CD1c-positive myeloid dendritic cell (primary cell): ENCODE data around the gene CNTN4.
"Not testable (repeated sequence)": the region's sequence is repeated elsewhere in the genome, so short reads cannot be mapped to it uniquely, and the experiment has no call there.

Experiments
- DNase-seq: peaks from one replicate; pipeline ENCODE4 v3.0.0-alpha.2; 2016; ENCODE audit errors: extremely low spot score

The CNTN4 gene

DNA sequence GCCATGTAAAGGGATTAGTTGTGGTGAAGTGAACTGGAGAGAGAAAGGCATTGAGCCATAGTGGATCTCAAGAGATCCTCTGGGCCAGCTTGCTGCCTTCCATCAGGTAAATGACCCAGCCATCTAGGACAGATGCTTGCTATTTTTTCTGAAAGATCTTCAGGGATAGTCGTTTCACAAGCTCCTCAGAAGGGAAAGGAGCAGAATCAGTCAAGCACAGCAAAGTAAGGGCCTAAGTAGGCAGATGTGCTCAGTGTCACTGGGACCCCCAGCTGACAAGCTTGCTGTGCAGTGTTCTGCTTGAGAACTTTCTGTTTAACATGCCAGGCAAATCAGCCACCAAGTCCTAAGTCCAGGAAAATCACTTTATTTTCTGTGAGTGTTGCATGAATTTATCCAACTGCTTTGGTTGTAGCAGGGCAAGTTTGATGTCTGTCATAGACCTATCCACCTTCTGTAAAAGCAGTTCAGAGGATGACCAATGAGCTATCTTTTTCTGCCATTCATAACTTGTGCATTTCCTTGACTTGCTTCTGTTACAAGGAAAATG lies 691.7 kb downstream of the CNTN4 start:
- DNase-seq: no peak

DNA sequence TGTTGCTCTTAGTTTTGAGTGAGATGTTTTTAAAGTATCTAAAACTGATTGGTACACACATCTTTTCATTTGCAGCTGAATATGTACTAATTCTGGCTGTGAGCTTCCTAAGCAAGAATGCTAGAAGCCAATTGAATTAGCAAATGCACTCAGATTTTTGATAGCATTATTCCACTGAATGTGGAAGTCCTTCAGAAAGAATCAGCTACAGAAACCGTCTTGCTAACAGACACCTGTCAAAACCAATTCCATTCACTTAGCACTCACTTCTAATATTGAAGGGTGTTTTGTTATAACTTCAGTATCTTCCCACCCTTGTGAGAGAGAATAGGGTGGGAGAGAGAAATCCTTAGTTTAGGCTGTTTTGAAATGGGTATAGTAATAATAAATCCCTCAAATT lies 693.8 kb downstream of the CNTN4 start:
- DNase-seq: no peak

DNA sequence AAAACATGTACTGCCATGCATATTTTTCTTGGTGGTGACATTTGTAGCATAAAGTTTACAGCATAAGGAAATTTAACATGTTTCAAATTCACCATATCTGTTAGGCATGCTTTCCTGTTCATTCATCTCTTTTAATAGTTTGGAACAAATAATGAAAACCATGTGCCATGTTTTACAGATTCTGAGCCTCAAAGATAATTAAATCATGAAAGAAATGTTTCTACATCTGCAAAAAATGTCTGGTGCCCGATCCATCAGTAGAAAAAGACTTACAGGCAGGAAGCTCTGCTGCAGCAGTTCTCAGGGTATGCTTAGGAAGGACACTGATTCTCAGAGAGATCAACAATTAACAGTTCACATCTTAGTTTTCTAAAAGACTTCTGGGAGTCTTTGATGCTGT lies 695.3 kb downstream of the CNTN4 start:
- DNase-seq: no peak

DNA sequence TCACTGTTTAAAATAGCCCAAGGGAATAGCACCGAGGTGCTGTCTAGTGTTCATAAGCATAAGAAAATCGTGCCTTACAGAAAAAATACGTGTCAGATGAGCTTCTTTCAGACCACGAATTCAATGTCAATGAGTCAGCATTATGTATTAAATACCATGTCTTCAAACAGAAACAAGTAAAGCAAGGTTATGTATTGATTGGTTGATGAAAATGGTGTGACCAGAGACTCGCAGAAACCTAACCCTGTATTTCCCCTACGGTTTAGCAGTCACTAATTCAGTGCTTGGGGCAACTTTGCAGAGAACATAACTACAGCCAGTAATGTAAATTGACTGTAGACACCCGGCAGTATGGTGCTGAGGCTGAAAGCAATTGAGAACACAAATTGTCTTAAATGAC lies 703.8 kb downstream of the CNTN4 start:
- DNase-seq: no peak

DNA sequence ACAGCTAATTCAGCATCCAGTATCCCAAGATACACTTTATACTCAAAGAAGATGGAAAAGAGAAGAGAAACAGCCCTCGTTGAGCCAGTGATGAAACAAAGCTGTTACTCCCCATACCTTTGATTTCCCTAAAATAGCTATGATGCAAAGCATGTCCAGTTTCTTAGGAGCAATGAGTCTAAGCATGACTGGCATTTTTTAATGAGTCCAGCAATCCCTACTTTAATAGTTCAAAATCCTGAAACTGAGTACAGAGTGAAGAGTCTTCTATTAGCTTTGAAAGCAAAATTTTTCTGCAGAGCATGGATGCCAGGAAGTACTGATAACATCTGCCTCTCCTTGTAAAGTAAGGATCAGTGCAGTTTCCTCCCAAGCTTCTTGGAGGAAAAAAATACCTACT lies 708.8 kb downstream of the CNTN4 start:
- no peak for DNase-seq

DNA sequence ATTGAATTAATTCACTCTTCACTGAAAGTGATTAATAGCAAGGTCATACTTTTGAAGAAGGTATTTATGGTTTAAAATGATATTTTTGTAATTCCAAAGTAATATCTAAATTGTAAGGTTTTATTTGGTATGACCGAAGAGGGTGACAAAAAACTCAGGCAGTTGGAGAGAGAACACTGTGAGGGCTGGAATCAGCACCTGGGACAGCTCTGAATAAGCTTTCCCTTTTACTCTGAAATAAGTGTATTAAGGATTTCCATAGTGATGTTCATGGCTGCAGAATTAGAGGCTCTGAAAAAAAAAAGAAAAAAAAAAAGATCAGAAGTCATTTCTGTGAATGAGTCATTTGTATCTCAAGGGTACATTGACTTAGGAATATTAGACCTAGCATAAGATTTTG lies 712.1 kb downstream of the CNTN4 start:
- no peak for DNase-seq

DNA sequence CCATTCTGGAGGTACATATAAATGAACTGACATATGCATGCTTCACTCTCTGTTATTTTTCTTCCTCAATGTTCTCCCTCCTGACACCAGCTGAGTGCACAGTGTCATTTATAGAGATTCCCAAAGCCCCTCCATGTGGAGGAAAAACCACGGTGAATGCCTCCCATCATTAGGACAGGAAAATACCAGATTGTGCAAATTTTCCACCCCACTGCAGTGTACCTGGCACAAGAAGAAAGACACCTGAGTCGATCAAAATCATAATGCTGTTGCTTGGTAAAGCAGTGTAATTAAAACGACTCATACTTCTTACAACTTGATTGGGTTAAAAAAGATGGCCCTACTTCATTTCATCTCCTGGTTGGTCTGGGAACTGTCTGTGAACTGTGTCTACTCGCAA lies 720.9 kb downstream of the CNTN4 start:
- no peak for DNase-seq

DNA sequence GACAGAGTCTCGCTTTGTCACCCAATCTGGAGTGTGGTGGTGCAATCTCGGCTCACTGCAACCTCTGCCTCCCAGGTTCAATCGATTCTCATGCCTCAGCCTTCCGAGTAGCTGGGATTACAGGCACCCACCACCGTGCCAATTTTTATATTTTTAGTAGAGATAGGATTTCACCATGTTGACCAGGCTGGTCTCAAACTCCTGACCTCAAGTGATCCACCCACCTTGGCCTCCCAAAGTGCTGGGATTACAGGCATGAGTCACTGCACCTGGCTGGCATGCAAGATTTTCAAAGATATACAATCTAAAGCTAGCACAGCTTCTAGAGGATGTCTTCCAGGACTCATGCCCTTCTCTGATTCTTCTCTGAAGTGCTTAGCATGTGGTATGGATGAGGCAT lies 722.3 kb downstream of the CNTN4 start:
- DNase-seq: not testable (repeated sequence)

DNA sequence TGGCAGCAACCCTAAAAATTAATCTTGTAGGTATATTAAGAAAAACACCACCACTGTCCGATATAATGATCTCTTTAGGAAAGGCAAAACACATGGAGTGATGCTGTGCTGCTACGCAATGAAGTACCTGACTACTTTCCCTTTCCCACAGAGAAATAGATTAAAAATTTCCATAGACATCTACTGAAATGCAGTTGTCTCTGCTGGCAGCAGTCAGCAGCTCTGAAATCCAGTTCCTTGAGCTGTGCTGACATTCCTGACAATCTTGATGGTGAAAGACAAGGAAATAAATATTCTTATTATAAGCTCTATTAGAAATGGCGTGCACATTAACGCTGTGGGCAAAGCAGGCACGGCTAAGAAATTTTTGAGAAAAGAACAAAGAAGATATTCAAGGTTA lies 723.9 kb downstream of the CNTN4 start:
- DNase-seq: no peak

DNA sequence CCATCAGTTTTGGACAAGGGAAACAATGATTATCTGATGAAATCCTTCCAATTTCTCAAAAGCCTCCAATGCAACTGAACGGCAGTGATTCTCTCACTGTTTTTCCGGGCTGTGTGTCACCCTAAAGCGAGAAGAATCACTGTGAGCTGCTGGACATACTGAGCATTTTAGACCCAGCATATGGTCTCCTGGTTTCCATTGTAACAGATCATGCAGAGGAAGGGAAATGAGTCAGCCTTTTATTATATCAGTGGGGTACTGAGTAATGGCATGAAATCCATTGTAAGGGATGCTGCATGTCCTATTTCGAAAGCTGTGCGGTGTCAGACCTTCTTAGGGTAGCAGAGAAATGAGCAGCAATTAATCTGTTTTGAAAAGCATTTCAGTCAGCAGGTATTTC lies 724.4 kb downstream of the CNTN4 start:
- DNase-seq: no peak

DNA sequence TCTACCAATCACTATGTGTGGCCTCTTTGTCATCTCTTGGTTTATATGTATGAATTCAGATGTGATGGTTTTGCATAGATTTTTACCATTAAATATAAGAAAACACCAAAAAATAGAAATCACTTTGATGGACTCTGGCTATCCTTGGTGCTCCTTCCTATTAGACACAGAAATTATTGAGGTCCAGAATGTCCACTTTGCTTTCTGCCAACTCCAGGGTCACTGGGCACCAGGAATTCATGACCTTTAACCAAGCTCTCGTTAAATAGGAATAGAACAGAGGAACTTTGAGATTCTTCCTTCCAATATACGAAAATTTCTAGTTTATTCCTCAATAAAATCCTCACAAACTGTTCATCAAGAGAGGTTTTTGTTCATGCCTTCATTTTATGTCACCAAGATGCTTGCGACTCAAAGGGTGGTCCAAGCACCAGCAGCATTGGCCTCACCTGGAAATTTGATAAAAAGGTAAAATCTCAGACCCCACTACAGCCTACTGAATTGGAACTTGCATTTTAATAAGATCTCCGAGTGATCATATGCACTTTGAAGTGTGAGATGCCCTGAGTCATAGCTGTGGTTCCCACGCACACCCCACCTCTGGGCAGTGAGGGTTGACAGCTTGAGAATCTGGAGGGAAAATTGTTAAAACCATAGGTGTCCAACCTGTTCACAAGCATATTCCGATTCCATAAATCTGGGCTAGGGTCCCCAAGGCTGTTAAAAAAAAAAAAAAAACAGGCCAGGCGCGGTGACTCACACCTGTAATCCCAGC lies 725.0 kb downstream of the CNTN4 start:
- DNase-seq: no peak

DNA sequence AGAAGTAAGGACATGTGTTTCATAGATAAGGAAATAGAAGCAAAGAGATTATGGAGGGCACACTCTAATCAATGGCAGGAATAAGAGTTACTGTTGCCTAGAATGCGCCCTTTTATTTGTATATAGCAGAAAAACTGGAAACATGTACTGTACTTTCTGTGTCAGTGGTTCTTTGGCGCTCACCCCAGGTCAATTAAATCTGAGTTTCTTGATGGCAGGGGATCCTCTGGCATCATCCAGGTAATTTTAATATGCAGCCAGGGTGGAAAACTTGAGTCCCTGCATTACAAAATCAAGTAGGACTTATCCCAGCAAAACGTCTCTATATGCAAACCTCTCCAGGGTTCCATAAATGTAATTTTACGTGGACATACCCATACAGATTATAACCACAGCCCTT lies 727.4 kb downstream of the CNTN4 start:
- DNase-seq: no peak

DNA sequence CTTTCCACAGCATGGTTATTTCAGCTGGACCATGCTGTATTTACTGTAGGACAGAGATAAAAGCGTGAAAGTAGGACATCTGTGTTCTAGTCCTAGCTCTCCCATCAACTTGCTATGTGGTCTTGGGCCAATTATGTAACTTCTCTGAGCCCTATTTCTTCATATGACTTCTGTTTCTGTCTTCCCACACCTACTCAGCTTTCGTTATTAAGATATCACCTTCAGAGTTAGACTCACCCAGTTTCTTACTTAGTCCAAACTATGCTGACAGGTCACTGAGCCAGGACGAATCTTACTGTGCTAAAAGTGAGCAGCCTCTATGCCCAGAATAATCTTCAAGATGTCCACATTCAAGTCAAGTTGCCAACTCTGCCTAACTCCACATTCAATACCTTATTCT lies 727.8 kb downstream of the CNTN4 start:
- DNase-seq: no peak

DNA sequence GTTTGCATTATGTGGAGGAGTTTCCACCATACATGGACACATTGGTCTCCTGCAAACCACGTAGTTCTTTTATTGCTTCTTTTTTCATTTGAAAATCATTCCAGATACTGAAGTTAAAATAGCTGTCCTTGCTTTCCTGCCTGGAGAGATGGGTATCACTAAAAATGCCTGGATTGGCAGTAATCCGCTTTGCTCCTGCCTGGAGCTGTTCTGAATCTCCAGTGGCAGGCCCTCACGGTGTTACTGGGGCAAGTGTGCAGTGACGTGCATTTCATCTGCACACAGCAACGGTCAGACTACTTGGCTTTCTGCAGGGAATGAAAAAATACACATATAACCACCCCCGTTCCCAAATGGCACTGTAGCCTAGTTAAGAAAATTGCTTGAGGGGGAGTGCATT lies 738.6 kb downstream of the CNTN4 start:
- DNase-seq: no peak

DNA sequence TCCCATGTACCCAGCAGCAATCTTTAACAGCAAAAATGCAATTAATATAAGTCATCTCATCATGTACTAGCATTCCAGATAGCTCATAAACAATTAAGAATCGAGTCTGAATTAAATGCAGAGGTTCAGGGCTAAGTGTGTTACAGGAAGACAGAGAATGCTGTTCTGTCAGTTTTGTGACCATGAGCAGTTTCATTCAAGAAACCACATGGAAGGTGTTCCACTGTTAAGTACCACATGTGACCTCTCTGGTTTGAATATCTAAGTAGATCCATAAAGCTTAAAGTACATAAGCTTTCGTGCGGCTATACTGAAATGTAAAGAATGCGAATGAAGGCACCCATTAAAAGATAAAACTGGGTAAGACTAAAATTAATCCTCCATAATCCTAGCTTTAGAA lies 739.2 kb downstream of the CNTN4 start:
- no peak for DNase-seq

DNA sequence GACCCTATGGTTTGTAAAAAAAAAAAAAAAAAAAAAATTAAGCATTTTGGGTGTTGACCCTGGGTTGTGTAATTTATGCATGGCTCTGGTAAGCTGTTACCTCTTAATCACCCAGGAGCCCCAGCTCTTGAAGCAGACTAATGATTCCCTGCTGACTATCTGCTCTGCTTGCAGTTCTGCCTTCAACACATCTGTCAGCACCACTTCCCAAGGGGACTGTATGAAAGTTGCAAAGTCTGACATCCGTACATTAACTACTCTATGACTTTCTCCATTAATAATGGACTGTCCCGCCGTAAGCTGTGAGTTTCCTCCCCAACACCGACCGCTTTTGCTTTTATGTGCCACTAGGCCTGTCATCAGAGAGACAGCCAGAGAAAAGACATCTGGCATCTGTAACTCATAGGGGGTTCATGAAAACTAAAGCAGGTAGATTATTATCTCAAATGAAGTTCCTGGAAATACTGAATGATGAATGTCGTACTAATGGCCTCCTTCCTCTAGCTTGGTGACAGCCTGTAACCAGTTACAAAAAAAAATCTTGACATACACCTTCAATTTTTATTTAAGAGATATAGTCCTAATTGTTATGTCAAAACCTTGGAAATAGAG lies 740.0 kb downstream of the CNTN4 start:
- DNase-seq: no peak

DNA sequence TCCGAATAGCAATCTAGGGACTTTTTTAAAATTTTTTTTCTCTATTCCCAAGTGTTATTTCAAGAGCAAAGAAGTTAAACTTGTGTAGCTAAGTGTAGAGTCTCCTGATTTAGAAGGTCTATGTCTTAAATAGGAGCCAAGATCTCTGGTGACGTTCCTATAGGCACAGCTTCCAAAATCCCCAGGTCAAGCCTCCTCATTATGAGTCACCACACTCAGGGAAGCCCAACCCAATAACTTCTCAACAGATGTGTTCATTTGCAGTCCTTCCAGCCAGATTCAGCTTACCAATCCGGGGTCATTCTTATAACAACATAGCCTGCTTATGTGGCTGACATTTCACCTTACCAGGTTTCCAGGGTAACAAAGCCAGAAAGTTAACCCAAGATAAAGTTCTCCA lies 741.2 kb downstream of the CNTN4 start:
- DNase-seq: no peak

DNA sequence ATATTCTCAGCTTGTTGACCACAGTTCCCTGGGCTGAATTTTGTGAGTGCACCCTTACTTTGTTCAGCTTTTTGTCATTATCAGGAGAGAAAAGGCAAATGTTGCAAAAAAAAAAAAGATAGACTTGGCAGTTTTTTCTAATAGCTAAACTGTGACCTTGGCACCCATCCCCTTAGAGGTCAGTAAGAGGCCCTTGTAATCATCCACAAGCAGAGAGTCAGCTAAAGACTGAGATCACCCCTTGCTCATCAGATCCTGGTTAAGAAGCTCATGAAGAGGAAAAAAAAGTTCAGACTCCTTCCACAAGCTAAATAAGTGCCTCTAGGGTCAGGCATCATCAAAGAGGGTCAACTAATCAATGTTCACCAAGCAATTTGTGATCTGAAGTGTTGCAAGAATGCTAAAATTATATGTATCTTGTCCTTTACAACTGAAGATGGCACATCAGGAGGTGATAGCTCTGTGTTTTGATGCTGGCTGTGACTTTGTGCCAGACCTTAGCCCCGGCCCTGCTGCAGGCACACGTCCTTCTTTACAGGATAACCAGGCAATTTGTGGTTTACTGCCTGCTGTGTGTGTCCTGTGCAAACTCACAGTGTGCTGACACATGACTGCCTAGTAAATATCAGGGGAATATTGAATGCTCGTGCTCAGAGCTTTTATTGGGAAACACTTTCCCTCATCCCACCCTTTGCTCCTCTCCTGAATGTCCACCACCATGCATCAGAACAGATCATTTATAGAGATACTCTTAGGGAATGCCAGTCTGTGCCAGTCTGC lies 748.6 kb downstream of the CNTN4 start:
- no peak for DNase-seq

DNA sequence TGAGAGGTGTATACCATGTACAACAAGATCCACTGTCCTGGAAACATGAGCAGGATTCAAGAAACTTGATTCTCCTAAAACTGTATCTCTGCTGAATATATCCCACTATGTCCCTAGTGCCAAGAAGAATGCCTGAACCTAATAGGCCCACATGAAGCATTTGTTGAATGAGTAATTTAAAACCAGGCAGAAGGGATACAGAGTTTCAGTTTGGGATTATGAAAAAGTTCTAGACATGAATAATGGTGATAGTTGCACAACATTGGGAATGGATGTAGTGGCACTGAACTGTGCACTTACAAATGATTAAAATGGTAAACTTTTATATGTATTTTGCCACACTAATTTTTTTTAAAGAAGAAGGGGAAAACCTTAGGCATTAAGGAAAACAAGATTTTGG lies 750.4 kb downstream of the CNTN4 start:
- no peak for DNase-seq

DNA sequence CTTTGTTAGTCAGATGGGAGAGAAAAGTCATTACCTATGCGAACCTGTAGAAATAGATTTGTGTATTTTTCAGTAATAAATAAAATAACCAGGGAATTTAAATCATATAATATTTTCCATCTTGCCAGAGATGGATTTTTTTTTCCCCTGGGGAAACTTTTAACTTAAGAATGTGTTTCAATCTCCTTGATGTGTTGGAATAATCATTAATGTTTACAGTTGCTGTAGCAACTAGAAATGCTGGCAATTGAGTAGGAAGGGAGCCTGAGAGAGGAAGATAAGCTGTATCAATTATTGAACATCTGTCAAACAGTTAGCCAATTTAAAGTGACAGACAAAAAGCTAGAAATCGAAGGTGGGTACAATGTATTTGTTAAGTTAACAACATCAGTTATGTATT lies 752.0 kb downstream of the CNTN4 start:
- no peak for DNase-seq

DNA sequence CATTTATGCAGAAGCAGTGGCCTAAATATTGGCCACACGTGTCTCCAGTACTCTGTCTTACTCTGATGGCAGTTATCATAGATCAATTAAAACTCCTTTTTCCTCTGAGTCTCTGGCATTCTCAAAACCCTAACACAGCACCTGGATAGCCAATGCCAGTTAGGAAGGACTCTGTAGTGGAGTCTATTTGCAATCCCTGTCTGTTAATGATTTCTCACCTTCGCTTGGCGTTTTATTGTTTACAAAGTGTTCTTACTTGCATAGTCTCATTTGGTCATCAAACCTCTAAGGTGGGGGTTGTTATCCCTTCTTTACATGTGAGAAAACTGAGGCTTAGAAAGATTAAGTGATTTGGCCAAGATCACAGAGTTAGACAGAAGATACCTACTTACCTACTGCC lies 752.7 kb downstream of the CNTN4 start:
- DNase-seq: no peak

DNA sequence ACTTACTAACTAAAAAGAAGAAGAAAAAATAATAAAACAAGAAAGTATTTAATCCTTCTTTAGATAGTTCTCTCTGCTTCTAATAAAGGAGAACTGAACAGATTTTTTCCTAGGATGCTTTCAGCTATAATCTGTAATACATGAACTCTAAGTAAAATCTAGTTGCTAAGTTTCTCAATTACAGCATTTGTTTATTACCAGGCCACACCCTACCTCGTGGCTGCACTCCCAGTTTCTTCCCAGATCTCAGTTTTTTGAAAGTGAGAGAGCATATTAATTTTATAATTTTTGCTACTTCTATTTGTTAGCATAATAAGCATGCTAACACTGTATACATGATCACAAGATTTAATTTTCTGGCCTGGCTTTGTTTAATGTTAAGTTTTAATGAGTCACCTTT lies 753.2 kb downstream of the CNTN4 start:
- no peak for DNase-seq

DNA sequence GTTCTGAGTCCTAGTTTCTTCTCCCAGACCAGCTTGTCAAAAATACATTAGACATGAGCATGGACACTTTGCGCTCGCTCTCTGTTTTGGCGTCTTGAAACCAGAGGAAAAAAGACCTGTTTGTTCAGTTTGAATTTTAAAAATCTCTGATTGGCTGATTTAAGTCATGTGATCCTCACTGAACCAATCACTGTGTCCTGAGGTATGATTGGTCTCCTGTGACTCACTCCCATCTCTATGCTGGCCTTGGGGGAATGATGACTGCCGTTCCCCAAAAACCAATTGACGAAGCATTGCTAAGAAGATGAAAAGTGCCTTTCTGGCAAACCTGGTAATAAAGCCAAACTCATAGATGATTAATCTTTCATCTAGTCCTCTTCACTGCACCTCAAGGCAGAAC lies 755.0 kb downstream of the CNTN4 start:
- DNase-seq: no peak
